Renal pelvis (tissue), 4 donors: ENCODE data around the gene PPP1R3C. TPM values are rescaled to one million over a fixed set of nuclear protein-coding genes. Genes with fewer than 3 reads are reported as not detected.

Experiments used
- DNase-seq: peaks from one replicate; pipeline ENCODE4 v3.0.0-alpha.2; 2013
- polyA plus RNA-seq, 3 donors: library from polyadenylated mRNA; unstranded; fragments of 120-200 nt; gene quantifications; one replicate each; pipeline ENCODE4 v1.2.1, GENCODE V29; 2013; ENCODE audit not compliant: insufficient read length in 3 of 3

Gene PPP1R3C
- polyA plus RNA-seq, 3 donors: 32.4 to 42.3 (median 36.3) TPM

- DNase-seq: no peak
Observed at GRCh38 chr10:91582153-91582554, 50.7 kb downstream of the PPP1R3C start.

GRCh38 chr10:91579329-91579985 lies 53.4 kb downstream of the PPP1R3C start:
- no peak for DNase-seq

Other genes with a start within 250 kb of the PPP1R3C start
- gene HECTD2, start 222.7 kb downstream of the PPP1R3C start, polyA plus RNA-seq: 10 to 100 TPM; 21.4 to 32.2 (median 27.5) TPM
- 10 to 100 TPM; 51.1 to 61.3 (median 60.1) TPM for gene TNKS2, start 165.4 kb upstream of the PPP1R3C start, polyA plus RNA-seq